Testis (tissue), 2 donors: ENCODE measurements around the gene KPNA3.

Source experiments
- POLR2A ChIP-seq: fragments of 450-650 bp; IDR thresholded peaks from one replicate; pipeline ENCODE4 v1.6.1; 2017; ENCODE audit warnings: antibody characterized with exemption, mild to moderate bottlenecking, moderate library complexity
- TF ChIP-seq, protein P1 (sequence below), 3 experiments: fragments of 450-650 bp in 2 of 3; fragments of 200-600 bp in 1 of 3; sonication (generic) in 1 of 3; IDR thresholded peaks; one replicate each; pipeline ENCODE4 v1.5.1; 2016 to 2019; ENCODE audit warnings: antibody characterized with exemption in 3 of 3, mild to moderate bottlenecking in 2 of 3, moderate library complexity in 1 of 3

DNA sequence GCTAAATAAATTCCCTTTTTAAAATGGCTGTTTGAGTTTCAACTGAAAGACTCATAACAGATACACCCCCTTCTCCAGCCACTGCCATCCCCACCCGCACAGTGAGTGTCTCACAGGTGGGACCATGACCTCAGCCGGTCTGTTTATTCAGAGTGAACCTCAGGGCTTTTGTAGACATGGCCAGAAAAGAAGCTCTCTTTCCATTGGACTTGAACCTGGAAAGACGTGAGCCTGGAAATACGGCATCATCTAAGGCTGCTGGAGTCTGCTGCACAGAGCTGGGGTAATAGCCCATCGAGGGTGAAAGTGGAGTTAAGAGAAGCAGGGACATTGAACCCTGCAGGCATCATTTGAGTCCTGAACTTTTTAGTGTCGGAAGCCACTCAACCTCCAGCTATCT lies 15.2 kb upstream of the KPNA3 start:
- no peak for TF ChIP-seq POLR2A
- TF ChIP-seq, protein P1, sequence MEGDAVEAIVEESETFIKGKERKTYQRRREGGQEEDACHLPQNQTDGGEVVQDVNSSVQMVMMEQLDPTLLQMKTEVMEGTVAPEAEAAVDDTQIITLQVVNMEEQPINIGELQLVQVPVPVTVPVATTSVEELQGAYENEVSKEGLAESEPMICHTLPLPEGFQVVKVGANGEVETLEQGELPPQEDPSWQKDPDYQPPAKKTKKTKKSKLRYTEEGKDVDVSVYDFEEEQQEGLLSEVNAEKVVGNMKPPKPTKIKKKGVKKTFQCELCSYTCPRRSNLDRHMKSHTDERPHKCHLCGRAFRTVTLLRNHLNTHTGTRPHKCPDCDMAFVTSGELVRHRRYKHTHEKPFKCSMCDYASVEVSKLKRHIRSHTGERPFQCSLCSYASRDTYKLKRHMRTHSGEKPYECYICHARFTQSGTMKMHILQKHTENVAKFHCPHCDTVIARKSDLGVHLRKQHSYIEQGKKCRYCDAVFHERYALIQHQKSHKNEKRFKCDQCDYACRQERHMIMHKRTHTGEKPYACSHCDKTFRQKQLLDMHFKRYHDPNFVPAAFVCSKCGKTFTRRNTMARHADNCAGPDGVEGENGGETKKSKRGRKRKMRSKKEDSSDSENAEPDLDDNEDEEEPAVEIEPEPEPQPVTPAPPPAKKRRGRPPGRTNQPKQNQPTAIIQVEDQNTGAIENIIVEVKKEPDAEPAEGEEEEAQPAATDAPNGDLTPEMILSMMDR (IDR thresholded peaks at IDR 0.05): no peak
